Measurements from ENCODE around the gene FRK.

FRK gene

DNA sequence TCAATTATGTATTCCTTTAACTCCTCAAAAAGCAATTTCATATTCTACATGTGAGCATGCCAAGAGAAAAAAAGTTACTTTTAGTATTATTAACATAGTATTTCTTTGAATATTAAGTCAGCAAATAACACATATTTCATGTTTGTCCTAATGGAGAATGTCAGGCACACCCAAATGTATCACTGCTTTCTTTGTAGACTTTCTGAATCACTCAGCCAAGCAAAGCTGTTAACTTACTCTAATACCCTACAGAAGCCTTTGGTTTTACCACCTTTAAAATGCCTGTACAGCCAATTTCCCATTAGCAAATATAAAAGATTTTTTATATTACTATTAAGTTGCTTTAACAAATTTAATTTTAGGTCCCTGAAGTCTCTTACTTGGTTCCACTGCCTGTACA is 23.8 kb downstream of the FRK start:
- FAIRE-seq (no peak), DNase-seq (ENCODE audit: insufficient read length, low spot score) (no peak)
- TF ChIP-seq SPI1 (IDR thresholded peaks at IDR 0.05; ENCODE audit: low read depth, low read length), result no peak
- TF ChIP-seq TAF1 (IDR thresholded peaks at IDR 0.05; ENCODE audit: low read depth, low read length), result no peak
- TF ChIP-seq PAX5 (IDR thresholded peaks at IDR 0.05; ENCODE audit: insufficient read depth, low read length, severe bottlenecking), result no peak
- TF ChIP-seq POU2F2 (IDR thresholded peaks at IDR 0.05; ENCODE audit: low read depth, low read length), result no peak
- TF ChIP-seq POLR2AphosphoS5 (IDR thresholded peaks at IDR 0.05; ENCODE audit: low read depth, low read length), result no peak

DNA sequence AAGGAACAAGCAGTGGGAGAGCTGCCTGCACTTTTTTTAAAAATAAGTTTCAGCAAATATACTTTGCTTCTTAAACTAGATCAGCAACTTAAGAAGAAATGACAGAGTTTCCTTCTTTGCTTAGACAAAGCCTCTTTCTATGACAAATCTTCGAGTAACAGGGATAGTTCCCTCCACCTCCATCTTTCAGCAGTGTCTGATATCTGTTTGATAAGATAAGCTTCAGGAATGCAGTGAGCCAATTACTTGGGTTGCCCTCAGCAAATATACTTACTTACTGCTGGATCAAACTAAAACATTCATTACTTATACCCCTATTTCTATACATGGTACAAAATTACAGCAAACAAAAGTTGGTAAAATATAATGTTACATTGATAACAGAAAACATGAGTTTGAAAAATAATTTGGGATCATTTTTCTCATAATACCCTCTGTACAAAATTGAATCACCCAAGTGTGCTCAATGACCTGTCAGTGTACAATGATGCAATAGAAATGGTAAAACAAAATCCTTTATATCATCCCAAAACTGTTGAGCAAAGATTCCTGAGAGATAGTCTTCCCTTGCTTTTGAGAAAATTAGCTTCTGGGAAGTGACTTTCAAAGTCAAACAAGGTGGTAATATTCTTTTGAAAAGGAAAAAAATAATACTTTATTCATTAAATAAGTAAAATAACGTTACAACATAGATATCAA is 24.5 kb downstream of the FRK start:
- TF ChIP-seq POLR2AphosphoS5 (IDR thresholded peaks at IDR 0.05; ENCODE audit: low read depth, low read length) (no peak), SPI1 (IDR thresholded peaks at IDR 0.05; ENCODE audit: low read depth, low read length) (no peak), POLR2A (IDR thresholded peaks at IDR 0.05; ENCODE audit: low read depth, low read length) (no peak), TAF1 (IDR thresholded peaks at IDR 0.05; ENCODE audit: low read depth, low read length) (no peak), PAX5 (IDR thresholded peaks at IDR 0.05; ENCODE audit: insufficient read depth, low read length, severe bottlenecking) (no peak), POU2F2 (IDR thresholded peaks at IDR 0.05; ENCODE audit: low read depth, low read length) (no peak)
- no peak for DNase-seq (ENCODE audit: insufficient read length, low spot score)
- FAIRE-seq, result no peak

DNA sequence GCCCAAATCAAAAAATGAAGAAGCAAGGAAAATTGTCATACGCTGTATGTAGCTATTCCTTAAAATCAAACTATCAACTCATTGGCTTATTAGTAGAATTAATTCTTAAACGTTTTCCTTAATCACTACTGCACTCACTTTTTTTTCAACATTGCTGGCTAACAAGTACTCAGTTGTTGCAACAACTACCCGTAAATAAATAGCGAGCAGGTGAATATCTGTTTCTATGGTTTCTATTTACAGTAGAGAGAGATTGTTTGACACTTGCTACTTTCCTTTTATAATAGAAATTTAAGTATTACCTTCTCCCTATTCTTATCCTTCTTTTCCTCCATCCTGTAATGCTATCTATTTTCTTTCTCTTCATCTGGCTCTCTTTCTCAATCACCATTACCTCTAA is 25.1 kb downstream of the FRK start:
- DNase-seq (ENCODE audit: insufficient read length, low spot score), result no peak
- FAIRE-seq, result no peak

DNA sequence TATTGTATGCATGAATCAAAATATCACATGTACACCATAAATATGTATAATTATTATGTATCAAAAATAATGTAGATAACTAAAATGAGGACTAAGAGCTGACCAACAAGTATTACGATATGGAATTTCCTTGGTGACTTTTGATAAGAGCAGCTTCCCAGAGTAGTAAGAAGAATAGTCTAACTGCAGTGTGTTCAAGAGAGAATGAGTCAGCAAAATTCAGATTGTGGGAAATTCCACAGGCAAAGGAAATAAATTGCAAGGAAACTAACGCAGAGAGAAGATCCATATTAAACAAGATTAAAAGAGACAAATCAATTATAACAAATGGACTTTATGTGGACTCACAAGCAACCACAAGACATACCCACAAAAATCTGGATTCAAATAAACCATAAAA is 26.4 kb downstream of the FRK start:
- TF ChIP-seq PAX5 (IDR thresholded peaks at IDR 0.05; ENCODE audit: insufficient read depth, low read length, severe bottlenecking) (no peak), SPI1 (IDR thresholded peaks at IDR 0.05; ENCODE audit: low read depth, low read length) (no peak), POLR2AphosphoS5 (IDR thresholded peaks at IDR 0.05; ENCODE audit: low read depth, low read length) (no peak), TAF1 (IDR thresholded peaks at IDR 0.05; ENCODE audit: low read depth, low read length) (no peak), POLR2A (IDR thresholded peaks at IDR 0.05; ENCODE audit: low read depth, low read length) (no peak), POU2F2 (IDR thresholded peaks at IDR 0.05; ENCODE audit: low read depth, low read length) (no peak)
- DNase-seq (ENCODE audit: insufficient read length, low spot score) (no peak), FAIRE-seq (no peak)

More for the DNA sequence above, 25.1 kb downstream of the FRK start:
- no peak for TF ChIP-seq TAF1 (IDR thresholded peaks at IDR 0.05; ENCODE audit: low read depth, low read length)

DNA sequence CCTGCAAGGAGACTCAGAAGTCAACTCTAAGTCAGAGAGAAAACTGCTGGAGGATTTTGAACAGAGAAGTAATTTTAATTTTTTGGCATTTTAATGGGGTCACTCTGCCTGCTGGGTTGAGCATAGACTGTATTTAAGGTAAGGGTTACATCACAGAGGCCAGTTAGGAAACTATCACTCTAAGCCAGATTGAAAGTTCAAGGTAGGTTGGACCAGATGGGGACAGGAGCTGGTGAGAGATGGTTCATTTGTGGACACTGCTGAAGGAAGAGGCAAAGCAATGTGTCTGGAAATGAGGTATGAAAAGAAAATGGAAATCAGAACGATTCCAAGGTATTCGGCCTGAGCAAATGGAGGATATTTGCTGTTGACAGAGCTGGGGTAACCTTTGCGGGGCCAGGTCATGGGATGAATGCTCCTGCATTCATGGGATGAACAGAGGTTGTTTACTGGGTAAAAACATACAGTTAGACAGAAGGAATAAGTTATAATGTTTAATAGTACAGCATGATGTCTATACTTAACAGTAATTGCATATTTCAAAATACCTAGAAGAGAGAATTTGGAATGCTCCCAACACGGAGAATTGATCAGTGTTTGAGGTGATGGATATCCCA is 26.9 kb downstream of the FRK start:
- no peak for TF ChIP-seq POU2F2 (IDR thresholded peaks at IDR 0.05; ENCODE audit: low read depth, low read length)
- TF ChIP-seq TAF1 (IDR thresholded peaks at IDR 0.05; ENCODE audit: low read depth, low read length), result no peak
- no peak for FAIRE-seq
- no peak for DNase-seq (ENCODE audit: insufficient read length, low spot score)

DNA sequence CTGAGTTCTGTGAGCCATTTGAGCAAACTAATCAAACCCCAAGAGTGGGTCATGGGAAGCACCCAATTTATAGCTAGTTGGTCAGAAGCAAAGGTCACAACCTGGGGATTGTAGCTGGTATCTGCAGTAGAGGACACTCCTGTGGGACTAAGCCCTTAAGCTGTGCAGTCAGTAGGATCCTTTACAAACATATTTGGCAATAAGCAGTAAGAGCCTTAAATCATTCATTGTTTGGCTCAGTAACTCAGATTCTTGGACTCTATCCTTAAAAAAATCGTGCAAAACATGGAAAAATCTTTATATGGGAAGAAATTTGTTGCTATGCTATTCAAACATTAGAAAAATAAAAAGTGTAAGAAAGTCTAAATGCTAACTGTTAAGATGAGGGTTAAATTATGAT is 29.9 kb downstream of the FRK start:
- TF ChIP-seq POU2F2 (IDR thresholded peaks at IDR 0.05; ENCODE audit: low read depth, low read length), result no peak
- no peak for TF ChIP-seq SPI1 (IDR thresholded peaks at IDR 0.05; ENCODE audit: low read depth, low read length)
- no peak for TF ChIP-seq TAF1 (IDR thresholded peaks at IDR 0.05; ENCODE audit: low read depth, low read length)
- no peak for TF ChIP-seq POLR2A (IDR thresholded peaks at IDR 0.05; ENCODE audit: low read depth, low read length)
- FAIRE-seq (no peak), DNase-seq (ENCODE audit: insufficient read length, low spot score) (no peak)

DNA sequence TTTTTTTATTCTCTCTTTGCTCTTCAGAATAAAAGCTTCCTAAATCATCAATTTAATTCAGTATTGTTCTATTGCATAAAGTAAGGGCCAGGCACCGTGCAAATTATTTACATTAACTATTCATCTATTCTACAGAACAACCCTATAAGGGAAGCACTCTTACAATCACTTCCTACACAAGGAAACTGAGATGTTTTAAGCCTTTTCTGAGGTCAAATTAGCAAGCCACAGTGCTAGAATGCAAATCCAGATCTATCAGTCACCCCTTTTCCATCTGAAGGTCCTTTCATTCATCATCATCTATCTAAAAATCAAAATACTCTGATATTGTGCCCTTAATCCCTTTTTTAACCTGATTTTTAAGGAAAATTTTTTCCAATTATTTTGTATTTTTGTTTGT is 31.2 kb downstream of the FRK start:
- FAIRE-seq, result peak; percentile 31
- no peak for TF ChIP-seq POU2F2 (IDR thresholded peaks at IDR 0.05; ENCODE audit: low read depth, low read length)
- no peak for DNase-seq (ENCODE audit: insufficient read length, low spot score)

DNA sequence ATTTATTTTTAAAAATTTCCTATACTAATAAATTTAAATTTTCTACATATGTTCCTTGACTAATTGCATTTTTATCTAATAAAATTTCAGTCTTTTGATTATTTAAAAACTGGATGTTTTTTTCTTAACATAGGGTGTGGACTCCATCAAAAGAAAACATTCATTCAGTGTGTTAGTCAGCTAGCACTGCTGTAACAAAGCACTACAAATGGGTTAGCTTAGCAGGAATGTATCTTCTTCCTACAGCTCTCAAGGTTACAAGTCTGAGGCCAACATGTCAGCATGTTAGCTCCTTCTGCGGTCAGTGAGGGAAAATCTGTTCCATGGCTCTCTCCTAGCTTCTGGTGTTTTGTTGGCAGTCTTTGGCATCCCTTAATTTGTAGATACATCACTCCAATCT is 32.5 kb downstream of the FRK start:
- no peak for FAIRE-seq
- no peak for TF ChIP-seq TAF1 (IDR thresholded peaks at IDR 0.05; ENCODE audit: low read depth, low read length)
- TF ChIP-seq POLR2A (IDR thresholded peaks at IDR 0.05; ENCODE audit: low read depth, low read length), result no peak
- TF ChIP-seq PAX5 (IDR thresholded peaks at IDR 0.05; ENCODE audit: insufficient read depth, low read length, severe bottlenecking), result no peak
- TF ChIP-seq POLR2AphosphoS5 (IDR thresholded peaks at IDR 0.05; ENCODE audit: low read depth, low read length), result no peak
- no peak for TF ChIP-seq SPI1 (IDR thresholded peaks at IDR 0.05; ENCODE audit: low read depth, low read length)
- TF ChIP-seq POU2F2 (IDR thresholded peaks at IDR 0.05; ENCODE audit: low read depth, low read length), result no peak
- no peak for DNase-seq (ENCODE audit: insufficient read length, low spot score)

DNA sequence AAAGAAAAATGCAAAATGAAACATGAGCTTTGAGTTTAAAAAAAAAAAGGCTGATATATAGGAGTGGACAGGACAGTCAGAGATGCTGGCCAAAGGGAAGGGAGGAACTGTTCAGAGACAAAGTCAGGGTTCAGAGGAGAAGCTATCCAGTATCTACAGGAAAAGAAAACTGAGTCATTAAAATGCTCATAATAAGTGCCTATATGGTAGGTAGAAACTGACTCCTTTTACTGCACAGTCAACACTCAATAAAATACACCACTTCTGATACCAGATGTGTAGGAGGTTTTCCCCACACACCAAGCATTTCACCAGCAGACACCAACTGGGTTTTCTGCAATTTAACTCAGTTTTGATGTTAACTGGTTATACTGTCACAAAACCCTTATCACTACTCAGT is 32.9 kb downstream of the FRK start:
- DNase-seq (ENCODE audit: insufficient read length, low spot score) (no peak), FAIRE-seq (peak; percentile 85)
- TF ChIP-seq SPI1 (IDR thresholded peaks at IDR 0.05; ENCODE audit: low read depth, low read length) (peak; percentile 21; the same call in 1 of the 2 replicates), TAF1 (IDR thresholded peaks at IDR 0.05; ENCODE audit: low read depth, low read length) (no peak)

DNA sequence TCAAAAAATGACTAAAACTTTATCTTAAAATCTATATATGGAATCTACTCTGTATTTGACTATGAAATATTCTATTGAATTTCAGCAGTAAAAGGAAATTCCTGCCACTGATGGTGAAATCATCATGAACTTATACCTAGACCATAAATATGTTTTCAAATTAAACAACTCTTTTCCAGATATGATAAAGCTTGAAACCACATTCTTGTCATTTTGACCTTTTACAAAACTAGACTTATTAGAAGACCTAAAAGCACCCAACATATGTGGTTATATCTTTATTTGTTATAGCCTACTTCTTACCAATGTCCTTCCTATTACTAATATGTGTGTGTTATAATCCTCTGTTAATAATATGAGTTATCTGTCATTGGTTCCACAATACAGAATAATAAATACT is 35.3 kb downstream of the FRK start:
- DNase-seq (ENCODE audit: insufficient read length, low spot score) (no peak), FAIRE-seq (no peak)
- TF ChIP-seq SPI1 (IDR thresholded peaks at IDR 0.05; ENCODE audit: low read depth, low read length) (no peak), PAX5 (IDR thresholded peaks at IDR 0.05; ENCODE audit: insufficient read depth, low read length, severe bottlenecking) (no peak), POLR2AphosphoS5 (IDR thresholded peaks at IDR 0.05; ENCODE audit: low read depth, low read length) (no peak), POLR2A (IDR thresholded peaks at IDR 0.05; ENCODE audit: low read depth, low read length) (no peak), TAF1 (IDR thresholded peaks at IDR 0.05; ENCODE audit: low read depth, low read length) (no peak), POU2F2 (IDR thresholded peaks at IDR 0.05; ENCODE audit: low read depth, low read length) (no peak)

Data from GM12891 (cell line).